ENCODE measurements around the gene PALD1.

The PALD1 gene

DNA sequence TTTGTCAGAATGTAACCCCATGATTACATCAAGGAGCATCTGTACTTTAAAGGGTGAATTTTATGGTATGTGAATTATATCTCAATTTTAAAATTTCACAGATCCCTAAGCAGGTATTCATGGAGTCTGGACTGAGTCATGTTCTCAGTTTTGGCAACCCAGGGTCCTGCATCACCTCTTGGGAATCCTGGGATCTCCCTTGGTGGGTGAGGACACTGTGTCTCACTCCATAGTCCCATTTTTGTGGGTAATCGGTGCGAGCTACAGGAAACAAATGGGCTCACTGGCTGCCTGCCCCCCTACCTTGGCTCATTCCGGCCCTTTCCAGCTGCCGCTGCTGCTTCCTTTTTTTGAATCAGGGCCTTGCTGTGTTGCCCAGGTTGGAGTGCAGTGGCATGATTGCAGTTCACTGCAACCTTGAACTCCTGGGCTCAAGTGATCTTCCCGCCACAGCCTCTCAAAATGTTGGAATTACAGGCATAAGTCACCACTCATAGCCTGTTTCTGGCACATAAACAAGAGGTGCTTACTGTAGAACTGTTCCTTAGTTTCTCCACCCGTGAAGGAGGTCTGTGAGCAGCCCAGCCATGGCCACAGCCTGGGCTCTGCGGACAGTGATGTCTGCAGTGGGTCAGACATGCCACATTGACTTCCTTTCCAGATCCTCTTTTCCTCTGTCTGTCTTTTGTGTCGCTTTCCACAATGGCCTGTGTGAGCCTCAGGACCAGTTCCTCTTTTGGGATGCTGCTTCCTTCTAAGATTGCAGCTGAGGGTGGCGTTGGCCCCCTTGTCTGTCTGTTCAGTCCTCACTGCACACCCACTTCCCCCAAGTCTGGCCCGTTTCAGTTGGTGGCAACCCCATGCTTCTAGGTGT, 14.5 kb downstream of the PALD1 start:
- no peak for DNase-seq (ENCODE audit: low spot score)
- peak overlapping the region; percentile 92 for H3K18ac ChIP-seq (ENCODE audit: low read length)

DNA sequence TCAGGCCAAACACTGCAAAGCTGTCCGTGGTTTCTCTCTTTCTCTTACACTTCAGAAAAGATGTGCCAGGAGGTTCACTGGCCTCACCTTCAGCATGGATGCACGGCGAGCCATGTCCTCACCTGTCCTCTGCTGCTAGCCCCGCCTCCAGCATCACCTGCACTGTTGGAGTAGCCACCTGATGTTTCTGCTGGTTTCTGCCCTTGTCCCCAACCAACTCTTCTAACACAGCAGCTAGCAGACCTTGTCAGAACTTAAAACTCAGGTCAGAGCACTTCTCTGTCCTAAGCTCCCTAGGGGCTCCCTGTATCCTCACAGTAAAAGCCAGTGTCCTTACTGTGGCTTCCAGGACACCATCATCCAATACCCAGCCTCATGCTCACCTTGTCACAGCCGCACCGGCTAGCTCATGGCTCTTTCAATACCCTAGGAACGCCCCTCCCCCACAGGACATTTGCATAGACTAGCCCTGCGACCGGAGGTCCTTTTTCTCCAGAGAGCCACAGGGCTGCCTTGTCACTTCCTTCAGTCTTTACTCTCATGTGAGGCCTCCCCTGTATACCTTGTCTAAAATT, 15.2 kb downstream of the PALD1 start:
- H3K9ac ChIP-seq (ENCODE audit: low read depth, low read length, poor library complexity), result no peak overlapping the region
- no peak overlapping the region for H3K27ac ChIP-seq (replicated peaks; ENCODE audit: low read length)
- H2BK5ac ChIP-seq (ENCODE audit: low read length), result no peak overlapping the region
- no CpG with 5 or more reads among the region's 9 CpGs for WGBS, 2 donors (ENCODE audit: extremely low coverage in 2 of 2, insufficient read length in 2 of 2, insufficient replicate concordance in 1 of 2)
- no peak overlapping the region for H4K8ac ChIP-seq (ENCODE audit: low read depth, low read length)
- H3K23ac ChIP-seq (ENCODE audit: low read depth, low read length, poor library complexity), result no peak overlapping the region
- no peak overlapping the region for H3K14ac ChIP-seq (ENCODE audit: low read length)
- H2BK120ac ChIP-seq (ENCODE audit: low read depth, low read length), result no peak overlapping the region
- H2BK12ac ChIP-seq (ENCODE audit: low read length), result no peak overlapping the region
- no peaks in the 10 kb centered on the region for H3K27me3 ChIP-seq (ENCODE audit: control insufficient read depth in 3 of 3, insufficient read depth in 3 of 3, low read depth in 1 of 3, low read length in 3 of 3)
- H4K91ac ChIP-seq (ENCODE audit: low read depth, low read length, poor library complexity), result no peak overlapping the region
- H3K4ac ChIP-seq (ENCODE audit: low read length), result no peak overlapping the region
- no peaks in the 10 kb centered on the region for H3K36me3 ChIP-seq (replicated peaks in 1 of 2; ENCODE audit: control insufficient read depth in 2 of 2, insufficient read depth in 2 of 2, low read length in 2 of 2)
- H3K4me2 ChIP-seq (ENCODE audit: insufficient read depth, low read length, poor library complexity, severe bottlenecking), result no peak overlapping the region
- no peak overlapping the region for H2BK15ac ChIP-seq (ENCODE audit: low read length)
- DNase-seq (ENCODE audit: low spot score), result no peak
- H3K4me1 ChIP-seq (ENCODE audit: control insufficient read depth in 2 of 2, insufficient read depth in 1 of 2, low read depth in 1 of 2, low read length in 2 of 2), result peaks cover 9 to 14% of the 10 kb centered on the region in 2 donors
- no peaks in the 10 kb centered on the region for H3K9me3 ChIP-seq (replicated peaks in 1 of 2; ENCODE audit: control insufficient read depth in 2 of 2, insufficient read depth in 1 of 2, low read depth in 1 of 2, low read length in 2 of 2)
- H3K79me1 ChIP-seq (ENCODE audit: low read depth, low read length), result no peaks in the 10 kb centered on the region
- peak overlapping the region; percentile 51 for H2AK5ac ChIP-seq (ENCODE audit: low read depth, low read length)
- peak overlapping the region; percentile 12 for H2AFZ ChIP-seq (ENCODE audit: low read length)
- H3K4me3 ChIP-seq (ENCODE audit: low read length in 2 of 2), result no peak overlapping the region
- peak overlapping the region; percentile 92 for H3K18ac ChIP-seq (ENCODE audit: low read length)

More for the DNA sequence above, 14.5 kb downstream of the PALD1 start:
- no peak overlapping the region for H2BK120ac ChIP-seq (ENCODE audit: low read depth, low read length)
- H4K8ac ChIP-seq (ENCODE audit: low read depth, low read length), result no peak overlapping the region
- H4K91ac ChIP-seq (ENCODE audit: low read depth, low read length, poor library complexity), result no peak overlapping the region
- WGBS, 2 donors (ENCODE audit: extremely low coverage in 2 of 2, insufficient read length in 2 of 2, insufficient replicate concordance in 1 of 2), result no CpG with 5 or more reads among the region's 10 CpGs
- peak overlapping the region; percentile 12 for H2AFZ ChIP-seq (ENCODE audit: low read length)
- H3K4me3 ChIP-seq (ENCODE audit: low read length in 2 of 2), result no peak overlapping the region
- no peaks in the 10 kb centered on the region for H3K9me3 ChIP-seq (replicated peaks in 1 of 2; ENCODE audit: control insufficient read depth in 2 of 2, insufficient read depth in 1 of 2, low read depth in 1 of 2, low read length in 2 of 2)
- peaks cover 8 to 14% of the 10 kb centered on the region in 2 donors for H3K4me1 ChIP-seq (ENCODE audit: control insufficient read depth in 2 of 2, insufficient read depth in 1 of 2, low read depth in 1 of 2, low read length in 2 of 2)
- no peak overlapping the region for H3K4me2 ChIP-seq (ENCODE audit: insufficient read depth, low read length, poor library complexity, severe bottlenecking)
- no peak overlapping the region for H3K23ac ChIP-seq (ENCODE audit: low read depth, low read length, poor library complexity)
- H3K27me3 ChIP-seq (ENCODE audit: control insufficient read depth in 3 of 3, insufficient read depth in 3 of 3, low read depth in 1 of 3, low read length in 3 of 3), result no peaks in the 10 kb centered on the region
- no peaks in the 10 kb centered on the region for H3K36me3 ChIP-seq (replicated peaks in 1 of 2; ENCODE audit: control insufficient read depth in 2 of 2, insufficient read depth in 2 of 2, low read length in 2 of 2)
- H3K14ac ChIP-seq (ENCODE audit: low read length), result no peak overlapping the region
- H3K9ac ChIP-seq (ENCODE audit: low read depth, low read length, poor library complexity), result no peak overlapping the region
- H2AK5ac ChIP-seq (ENCODE audit: low read depth, low read length), result peak overlapping the region; percentile 51
- H3K79me1 ChIP-seq (ENCODE audit: low read depth, low read length), result no peaks in the 10 kb centered on the region
- H3K4ac ChIP-seq (ENCODE audit: low read length), result no peak overlapping the region
- H2BK15ac ChIP-seq (ENCODE audit: low read length), result peak overlapping the region; percentile 68
- no peak overlapping the region for H2BK12ac ChIP-seq (ENCODE audit: low read length)
- H3K27ac ChIP-seq (replicated peaks; ENCODE audit: low read length), result no peak overlapping the region
- H2BK5ac ChIP-seq (ENCODE audit: low read length), result no peak overlapping the region

DNA sequence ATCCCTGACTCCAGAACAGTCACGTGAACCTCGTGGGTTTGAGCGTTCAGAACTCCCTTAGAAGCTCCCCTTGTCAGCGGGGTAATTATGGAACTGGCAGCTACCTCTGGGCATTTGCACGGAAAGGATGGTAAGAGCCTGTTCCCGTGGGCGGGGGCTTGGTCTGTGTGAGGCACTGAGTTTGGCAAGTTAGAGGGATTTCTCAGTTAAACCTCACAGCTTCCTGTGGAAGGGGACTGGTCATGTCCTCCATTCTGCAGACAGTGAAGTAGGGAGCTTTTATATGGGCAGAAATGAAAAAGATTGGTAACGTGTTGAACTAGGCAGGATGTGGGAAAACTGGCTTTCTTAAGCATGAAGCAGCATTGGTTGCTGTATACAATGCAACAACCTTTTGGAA, 16.0 kb downstream of the PALD1 start:
- Histone ChIP-seq H2BK12ac (ENCODE audit: low read length) (no peak overlapping the region), H3K27me3 (ENCODE audit: control insufficient read depth in 3 of 3, insufficient read depth in 3 of 3, low read depth in 1 of 3, low read length in 3 of 3) (no peaks in the 10 kb centered on the region), H3K4me3 (ENCODE audit: low read length in 2 of 2) (no peak overlapping the region), H3K79me1 (ENCODE audit: low read depth, low read length) (no peaks in the 10 kb centered on the region), H2AK5ac (ENCODE audit: low read depth, low read length) (no peak overlapping the region), H3K27ac (replicated peaks; ENCODE audit: low read length) (no peak overlapping the region), H2BK120ac (ENCODE audit: low read depth, low read length) (no peak overlapping the region), H4K8ac (ENCODE audit: low read depth, low read length) (no peak overlapping the region), H3K18ac (ENCODE audit: low read length) (no peak overlapping the region), H3K4ac (ENCODE audit: low read length) (no peak overlapping the region), H2AFZ (ENCODE audit: low read length) (no peak overlapping the region), H3K36me3 (replicated peaks in 1 of 2; ENCODE audit: control insufficient read depth in 2 of 2, insufficient read depth in 2 of 2, low read length in 2 of 2) (no peaks in the 10 kb centered on the region), H2BK5ac (ENCODE audit: low read length) (no peak overlapping the region), H4K91ac (ENCODE audit: low read depth, low read length, poor library complexity) (no peak overlapping the region), H3K23ac (ENCODE audit: low read depth, low read length, poor library complexity) (no peak overlapping the region), H3K14ac (ENCODE audit: low read length) (no peak overlapping the region), H3K4me1 (ENCODE audit: control insufficient read depth in 2 of 2, insufficient read depth in 1 of 2, low read depth in 1 of 2, low read length in 2 of 2) (peaks cover 14 to 20% of the 10 kb centered on the region in 2 donors), H3K4me2 (ENCODE audit: insufficient read depth, low read length, poor library complexity, severe bottlenecking) (no peak overlapping the region), H3K9me3 (replicated peaks in 1 of 2; ENCODE audit: control insufficient read depth in 2 of 2, insufficient read depth in 1 of 2, low read depth in 1 of 2, low read length in 2 of 2) (no peaks in the 10 kb centered on the region), H2BK15ac (ENCODE audit: low read length) (no peak overlapping the region), H3K9ac (ENCODE audit: low read depth, low read length, poor library complexity) (no peak overlapping the region)
- DNase-seq (ENCODE audit: low spot score), result no peak
- WGBS, 2 donors (ENCODE audit: extremely low coverage in 2 of 2, insufficient read length in 2 of 2, insufficient replicate concordance in 1 of 2), result no CpG with 5 or more reads among the region's 8 CpGs

DNA sequence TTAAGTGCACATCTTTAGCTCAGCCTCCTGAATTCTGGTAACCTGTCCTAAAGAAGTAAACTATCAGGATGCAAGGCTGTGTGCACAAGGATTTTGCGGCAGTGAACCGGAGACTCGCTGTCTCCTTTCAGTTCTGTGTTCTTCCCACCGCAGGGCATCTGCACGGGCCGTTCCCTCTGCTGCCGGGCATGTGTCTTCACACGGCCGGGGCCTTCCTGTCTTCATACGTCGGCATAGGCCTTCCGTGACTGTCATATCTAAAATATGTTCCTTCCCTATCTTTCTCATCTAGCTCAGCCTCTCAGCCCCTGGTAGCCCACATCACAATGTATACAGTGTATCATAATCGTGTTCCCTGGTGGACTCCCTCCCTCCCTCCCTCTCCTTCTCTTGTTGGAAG, 16.4 kb downstream of the PALD1 start:
- H2BK12ac ChIP-seq (ENCODE audit: low read length), result no peak overlapping the region
- no peak overlapping the region for H3K14ac ChIP-seq (ENCODE audit: low read length)
- H3K4me2 ChIP-seq (ENCODE audit: insufficient read depth, low read length, poor library complexity, severe bottlenecking), result no peak overlapping the region
- no peak overlapping the region for H2BK120ac ChIP-seq (ENCODE audit: low read depth, low read length)
- H2BK5ac ChIP-seq (ENCODE audit: low read length), result no peak overlapping the region
- H3K27me3 ChIP-seq (ENCODE audit: control insufficient read depth in 3 of 3, insufficient read depth in 3 of 3, low read depth in 1 of 3, low read length in 3 of 3), result no peaks in the 10 kb centered on the region
- H3K9ac ChIP-seq (ENCODE audit: low read depth, low read length, poor library complexity), result no peak overlapping the region
- peaks cover 16 to 22% of the 10 kb centered on the region in 2 donors for H3K4me1 ChIP-seq (ENCODE audit: control insufficient read depth in 2 of 2, insufficient read depth in 1 of 2, low read depth in 1 of 2, low read length in 2 of 2)
- H2AK5ac ChIP-seq (ENCODE audit: low read depth, low read length), result no peak overlapping the region
- H3K4ac ChIP-seq (ENCODE audit: low read length), result no peak overlapping the region
- no peak overlapping the region for H2BK15ac ChIP-seq (ENCODE audit: low read length)
- no peak overlapping the region for H3K18ac ChIP-seq (ENCODE audit: low read length)
- H4K8ac ChIP-seq (ENCODE audit: low read depth, low read length), result no peak overlapping the region
- no peak overlapping the region for H3K27ac ChIP-seq (replicated peaks; ENCODE audit: low read length)
- H3K36me3 ChIP-seq (replicated peaks in 1 of 2; ENCODE audit: control insufficient read depth in 2 of 2, insufficient read depth in 2 of 2, low read length in 2 of 2), result no peaks in the 10 kb centered on the region
- no peak overlapping the region for H3K4me3 ChIP-seq (ENCODE audit: low read length in 2 of 2)
- no peak overlapping the region for H3K23ac ChIP-seq (ENCODE audit: low read depth, low read length, poor library complexity)
- no peak overlapping the region for H4K91ac ChIP-seq (ENCODE audit: low read depth, low read length, poor library complexity)
- DNase-seq (ENCODE audit: low spot score), result no peak
- WGBS, 2 donors (ENCODE audit: extremely low coverage in 2 of 2, insufficient read length in 2 of 2, insufficient replicate concordance in 1 of 2), result no CpG with 5 or more reads among the region's 13 CpGs
- H3K9me3 ChIP-seq (replicated peaks in 1 of 2; ENCODE audit: control insufficient read depth in 2 of 2, insufficient read depth in 1 of 2, low read depth in 1 of 2, low read length in 2 of 2), result no peaks in the 10 kb centered on the region
- H3K79me1 ChIP-seq (ENCODE audit: low read depth, low read length), result no peaks in the 10 kb centered on the region
- no peak overlapping the region for H2AFZ ChIP-seq (ENCODE audit: low read length)
